CMK (cell line): ENCODE measurements around the gene GNAS-AS1.

Experiments
- DNase-seq: peaks from one replicate; pipeline ENCODE4 v3.0.0-alpha.2; 2010; ENCODE audit warnings: low read depth

GNAS-AS1 gene

GRCh38 chr20:58884966-58885365 lies 34.3 kb upstream of the GNAS-AS1 start:
- DNase-seq, result no peak

DNA sequence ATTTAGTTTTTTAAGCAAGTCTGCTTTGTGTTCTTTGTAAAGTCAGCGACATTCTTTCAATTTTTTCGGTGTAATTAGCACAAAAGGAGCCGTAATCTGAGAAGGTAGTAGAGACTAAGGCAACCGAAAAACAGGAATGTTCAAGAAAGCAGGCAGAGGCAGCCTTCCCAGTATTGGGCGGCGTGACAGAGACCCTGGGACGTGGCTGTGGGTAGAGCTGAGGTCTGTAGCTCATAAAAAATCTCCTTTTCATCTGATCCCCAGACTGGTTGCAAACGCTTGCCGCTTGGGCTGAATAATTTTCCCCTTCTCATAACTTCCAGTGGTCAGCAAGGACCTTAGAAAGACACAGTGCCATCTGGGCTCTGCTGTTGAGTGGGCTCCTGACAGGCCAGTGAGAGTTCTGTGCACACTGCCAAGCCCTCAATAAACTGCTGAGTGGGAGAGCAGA lies 32.6 kb upstream of the GNAS-AS1 start:
- DNase-seq, result no peak

- DNase-seq, result no peak
Measured at GRCh38 chr20:58882704-58883089, 32.0 kb upstream of the GNAS-AS1 start.

- no peak for DNase-seq
Measured at GRCh38 chr20:58880994-58881752, 30.5 kb upstream of the GNAS-AS1 start.

- DNase-seq, result no peak
Measured at GRCh38 chr20:58880441-58880840, 29.7 kb upstream of the GNAS-AS1 start.

GRCh38 chr20:58878399-58878798 lies 27.7 kb upstream of the GNAS-AS1 start:
- no peak for DNase-seq

DNA sequence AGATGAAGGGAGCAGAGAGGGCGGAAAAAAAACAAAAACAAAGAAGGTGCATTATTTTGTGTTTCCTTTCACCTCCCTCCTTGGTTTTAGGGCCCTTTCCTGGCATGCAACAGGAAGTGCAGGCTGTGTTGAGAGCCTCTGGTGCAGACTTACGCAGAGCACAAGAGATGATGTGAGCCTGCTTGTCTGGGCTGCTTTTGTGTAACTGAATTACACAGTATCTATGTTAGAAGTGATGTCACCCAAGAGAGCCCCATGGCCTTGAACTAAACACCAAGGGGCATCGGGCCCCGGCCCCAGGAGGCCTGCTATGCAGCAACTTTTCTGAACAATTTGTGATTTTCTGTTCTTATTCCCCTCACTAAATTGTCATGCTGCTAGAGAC lies 27.3 kb upstream of the GNAS-AS1 start:
- DNase-seq, result no peak

GRCh38 chr20:58877050-58877975 lies 26.6 kb upstream of the GNAS-AS1 start:
- DNase-seq, result no peak

- DNase-seq, result no peak
Measured at GRCh38 chr20:58876437-58876836, 25.7 kb upstream of the GNAS-AS1 start.

DNA sequence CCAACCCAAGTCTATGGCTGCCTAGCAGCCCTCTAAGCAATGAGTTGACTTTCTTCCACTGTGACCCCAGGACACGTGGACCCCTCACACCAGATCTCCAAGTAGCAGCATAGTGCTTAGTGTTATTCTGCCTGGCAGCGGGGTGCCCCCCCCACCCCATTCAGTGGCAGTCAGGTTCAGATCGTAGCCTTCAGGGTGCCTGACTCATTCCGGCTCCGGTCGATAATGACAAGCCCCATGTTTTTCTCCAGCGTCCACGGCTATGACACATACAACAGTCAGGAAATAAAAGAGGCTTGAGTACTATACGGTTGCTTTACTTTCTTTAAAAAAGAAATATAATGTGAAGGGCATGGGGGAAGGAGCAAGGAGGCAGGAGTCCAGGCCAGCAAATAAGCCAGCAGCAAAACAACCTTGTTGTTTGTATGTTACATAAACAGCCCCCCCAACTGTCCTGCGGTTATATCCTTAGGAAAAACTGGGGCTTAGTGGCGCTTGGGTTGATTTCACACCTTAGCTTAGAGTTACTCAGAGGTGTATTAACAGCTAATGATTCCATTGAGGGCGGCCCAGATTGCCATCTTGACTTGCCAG lies 24.9 kb upstream of the GNAS-AS1 start:
- DNase-seq, result no peak

GRCh38 chr20:58875111-58875510 lies 24.4 kb upstream of the GNAS-AS1 start:
- no peak for DNase-seq

DNA sequence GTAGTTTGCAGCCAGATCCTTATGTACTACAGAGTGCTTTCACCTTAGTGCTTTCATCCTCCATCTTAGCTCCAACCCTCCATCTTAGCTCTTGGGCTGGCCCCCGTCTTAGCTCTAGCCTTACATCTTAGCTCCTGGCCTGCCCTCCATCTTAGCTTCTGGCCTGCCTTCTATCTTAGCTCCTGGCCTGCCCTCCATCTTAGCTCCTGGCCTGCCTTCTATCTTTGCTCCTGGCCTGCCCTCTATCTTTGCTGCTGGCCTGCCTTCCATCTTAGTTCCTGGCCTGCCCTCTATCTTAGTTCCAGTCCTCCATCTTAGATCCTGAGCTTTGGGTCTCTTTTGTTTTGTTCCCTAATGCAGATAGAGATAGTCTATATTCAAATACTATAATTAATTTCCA lies 23.8 kb upstream of the GNAS-AS1 start:
- no peak for DNase-seq

- DNase-seq, result no peak
Measured at GRCh38 chr20:58871533-58872102, 20.9 kb upstream of the GNAS-AS1 start.

- no peak for DNase-seq
Measured at GRCh38 chr20:58870293-58871014, 19.8 kb upstream of the GNAS-AS1 start.

DNA sequence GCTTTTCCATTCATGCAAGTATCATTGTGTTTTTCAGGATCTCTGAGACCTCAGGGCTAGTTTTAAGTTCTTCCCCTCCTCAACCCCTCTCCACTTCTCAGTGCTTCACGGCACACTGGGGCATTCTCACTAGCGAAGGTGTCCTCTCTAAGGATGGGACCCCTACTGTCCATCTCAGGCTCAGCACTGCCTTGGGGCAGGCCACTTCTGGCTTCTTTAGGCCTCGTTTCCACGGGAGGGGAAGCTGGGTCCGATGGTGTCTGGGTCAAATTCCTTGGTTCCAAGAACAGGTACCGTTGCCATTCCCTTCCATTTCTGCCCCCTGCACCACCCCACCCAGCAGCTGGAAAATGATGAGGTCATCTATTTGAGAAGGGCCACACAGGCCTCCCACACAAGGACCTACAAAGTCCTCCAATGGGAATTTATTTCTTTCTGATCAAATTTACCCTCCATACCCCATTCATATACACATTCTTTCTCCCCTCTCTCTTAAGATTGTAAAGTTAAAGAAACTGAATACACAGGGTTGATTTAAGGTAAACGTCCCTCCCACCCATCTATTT lies 19.0 kb upstream of the GNAS-AS1 start:
- no peak for DNase-seq

- no peak for DNase-seq
Measured at GRCh38 chr20:58868795-58869194, 18.1 kb upstream of the GNAS-AS1 start.

DNA sequence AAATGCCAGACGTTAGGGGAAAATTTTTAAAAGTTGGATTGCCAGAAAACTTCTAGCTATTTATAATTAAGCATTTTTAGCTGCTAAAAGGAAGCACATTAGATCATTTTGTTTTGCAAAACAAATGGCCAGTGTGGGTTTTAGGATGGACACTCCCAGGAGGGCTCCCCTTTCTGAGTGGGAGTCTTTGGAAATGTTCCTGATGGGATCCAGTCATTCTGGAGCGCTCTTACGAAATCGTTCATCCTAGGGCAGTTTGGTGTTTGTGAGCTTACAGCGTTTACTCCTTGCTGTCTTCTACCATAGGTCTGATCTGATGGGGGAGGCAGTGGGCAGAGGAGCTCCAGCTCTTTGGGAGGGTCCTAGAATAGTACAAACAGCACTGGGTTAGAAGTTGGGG lies 16.5 kb upstream of the GNAS-AS1 start:
- no peak for DNase-seq

DNA sequence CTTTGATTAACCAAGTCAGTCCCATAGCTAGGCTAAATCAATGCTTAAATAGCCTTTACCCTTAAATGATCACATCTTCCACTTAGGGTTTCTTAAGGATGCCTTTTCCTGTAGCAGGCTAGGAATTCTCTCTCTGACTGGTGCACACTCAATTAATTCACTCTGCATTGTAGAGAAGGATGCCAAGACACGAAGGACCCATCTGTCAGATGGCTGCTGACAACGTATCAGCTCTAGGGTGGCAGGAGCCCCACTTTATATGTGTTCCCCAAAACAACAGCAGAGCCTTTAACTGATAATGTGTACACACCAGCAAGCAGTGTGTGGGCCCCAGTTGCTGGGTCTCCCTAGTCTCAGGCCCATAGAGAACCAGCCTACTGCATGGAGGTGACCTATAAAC lies 15.1 kb upstream of the GNAS-AS1 start:
- DNase-seq, result no peak

DNA sequence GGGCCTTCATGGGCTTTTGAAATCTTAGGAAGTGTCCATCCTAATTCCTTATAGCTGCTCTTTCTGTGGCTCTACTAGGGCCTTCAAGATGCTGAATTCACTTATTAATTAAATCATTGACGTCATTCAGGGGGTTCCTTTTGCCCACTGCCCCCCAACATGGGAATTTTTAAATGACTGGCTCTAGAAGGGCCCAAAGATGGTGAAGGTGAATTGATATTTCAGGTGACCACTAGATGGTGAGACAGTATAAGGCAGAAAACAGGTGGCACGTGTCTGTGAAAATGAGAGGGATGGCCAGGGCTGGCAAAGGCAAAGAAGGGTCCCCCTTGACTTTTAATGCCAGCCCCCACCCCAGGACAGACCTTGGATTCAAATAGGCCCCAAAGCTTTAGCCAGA lies 13.6 kb upstream of the GNAS-AS1 start:
- DNase-seq, result no peak

GRCh38 chr20:58863044-58863790 lies 12.5 kb upstream of the GNAS-AS1 start:
- DNase-seq, result no peak
